A549 (cell line): ENCODE data around the gene MEF2A. TPM values are rescaled to one million over a fixed set of nuclear protein-coding genes. Genes with fewer than 3 reads are reported as not detected.

Experiments used
- ATAC-seq, 2 experiments: fragments of 200-7000 bp in 1 of 2; fragments of >200 bp in 1 of 2; cut with Nextera tagmentation in 1 of 2; cut with Tn5 transposase in 1 of 2; 3 replicates each; pipeline versions ENCODE4 v1.8.0 to v1.9.1; 2018 to 2020; ENCODE audit warnings: mild to moderate bottlenecking in 1 of 2, moderate library complexity in 1 of 2
- CTCF ChIA-PET: fragments of 300-600 bp; sonication (Branson Sonifier 250); formaldehyde crosslinking; extraction: SDS; loops from one replicate; lab custom pipeline; 2021; ENCODE audit warnings: antibody characterized with exemption, inconsistent platforms; lab: Yijun Ruan, JAX
- POLR2A ChIA-PET: fragments of 350-600 bp; formaldehyde crosslinking; extraction: SDS; loops from one replicate; lab custom pipeline; 2021; ENCODE audit warnings: antibody characterized with exemption, inconsistent platforms; lab: Yijun Ruan, JAX
- DNase-seq, 2 experiments: peaks; one replicate each; pipeline versions ENCODE4 v3.0.0 to v3.0.0-alpha.2; 2011 to 2016; ENCODE audit warnings: low read depth in 1 of 2, low spot score in 1 of 2
- FAIRE-seq: peaks from 2 replicates; lab custom pipeline; 2011; peaks lifted over from hg19 to GRCh38; lab: Jason Lieb, UNC
- H3K27ac ChIP-seq, 2 experiments: fragments of >200 bp; sonication (Bioruptor Twin); formaldehyde crosslinking; 3 replicates each; pipeline ENCODE4 v1.5.1; 2016 to 2017
- H3K4me1 ChIP-seq: fragments of >200 bp; sonication (Bioruptor Twin); formaldehyde crosslinking; 3 replicates; pipeline ENCODE4 v1.6.1; 2016
- H3K4me2 ChIP-seq: fragments of >200 bp; sonication (Bioruptor Twin); formaldehyde crosslinking; 3 replicates; pipeline ENCODE4 v1.6.1; 2016
- H3K4me3 ChIP-seq: fragments of >200 bp; sonication (Bioruptor Twin); formaldehyde crosslinking; 3 replicates; pipeline ENCODE4 v1.5.1; 2016
- H3K9me3 ChIP-seq: fragments of >200 bp; sonication (Bioruptor Twin); formaldehyde crosslinking; 3 replicates; pipeline ENCODE4 v1.6.1; 2016
- ATOH8 ChIP-seq: fragments of 250-450 bp; sonication (Bioruptor Pico); IDR thresholded peaks from 2 replicates; pipeline ENCODE4 v1.5.0; 2020; ENCODE audit warnings: low read depth, mild to moderate bottlenecking, moderate library complexity
- BHLHE40 ChIP-seq: IDR thresholded peaks from 2 replicates; pipeline ENCODE4 v1.6.1; 2012; ENCODE audit warnings: low read depth, low read length, inconsistent platforms
- CHD2 ChIP-seq: fragments of 150-350 bp; IDR thresholded peaks from 2 replicates; pipeline ENCODE4 v1.6.1; 2014; ENCODE audit warnings: low read length; ENCODE audit not compliant: partially characterized antibody
- CTCF ChIP-seq: fragments of >200 bp; sonication (Bioruptor Twin); formaldehyde crosslinking; IDR thresholded peaks from 3 replicates; pipeline ENCODE4 v1.5.1; 2016
- EHMT2 ChIP-seq: fragments of 200-600 bp; sonication (generic); IDR thresholded peaks from 2 replicates; pipeline ENCODE4 v1.6.1; 2016; ENCODE audit warnings: antibody characterized with exemption, low read depth, mild to moderate bottlenecking, moderate library complexity
- ESRRA ChIP-seq: fragments of 150-350 bp; IDR thresholded peaks from 2 replicates; pipeline ENCODE4 v1.6.1; 2014; ENCODE audit warnings: mild to moderate bottlenecking, low read length, borderline replicate concordance
- GATA3 ChIP-seq: IDR thresholded peaks from 2 replicates; pipeline ENCODE4 v1.6.1; 2012; ENCODE audit warnings: borderline replicate concordance
- HDAC2 ChIP-seq: fragments of 200-600 bp; sonication (generic); IDR thresholded peaks from 2 replicates; pipeline ENCODE4 v1.6.1; 2016
- HMGXB4 ChIP-seq: fragments of 250-450 bp; sonication (Bioruptor Pico); IDR thresholded peaks from 2 replicates; pipeline ENCODE4 v1.5.0; 2021; ENCODE audit warnings: mild to moderate bottlenecking, moderate library complexity, borderline replicate concordance
- HOXA7 ChIP-seq: fragments of 250-450 bp; sonication (Bioruptor Pico); IDR thresholded peaks from 2 replicates; pipeline ENCODE4 v1.5.0; 2020; ENCODE audit warnings: mild to moderate bottlenecking, moderate library complexity
- HOXB5 ChIP-seq: fragments of 250-450 bp; sonication (Bioruptor Pico); IDR thresholded peaks from 2 replicates; pipeline ENCODE4 v1.5.0; 2020; ENCODE audit warnings: mild to moderate bottlenecking, moderate library complexity
- KDM1A ChIP-seq: fragments of 200-600 bp; sonication (generic); IDR thresholded peaks from 2 replicates; pipeline ENCODE4 v1.6.1; 2016; ENCODE audit warnings: low read depth, mild to moderate bottlenecking
- KDM5A ChIP-seq: fragments of 200-600 bp; sonication (generic); IDR thresholded peaks from 2 replicates; pipeline ENCODE4 v1.6.1; 2016; ENCODE audit warnings: antibody characterized with exemption, mild to moderate bottlenecking
- MAX ChIP-seq: IDR thresholded peaks from 2 replicates; pipeline ENCODE4 v1.6.1; 2012
- MAZ ChIP-seq: fragments of 150-350 bp; IDR thresholded peaks from 2 replicates; pipeline ENCODE4 v1.6.1; 2014; ENCODE audit warnings: antibody characterized with exemption, low read depth, low read length, borderline replicate concordance
- MYC ChIP-seq: IDR thresholded peaks from 2 replicates; pipeline ENCODE4 v1.6.1; 2012; ENCODE audit warnings: mild to moderate bottlenecking, inconsistent platforms, low read length, improper control_type of control experiment, borderline replicate concordance
- NFE2L2 ChIP-seq: fragments of 150-350 bp; conservative IDR thresholded peaks from 2 replicates; pipeline ENCODE4 v1.6.1; 2014; ENCODE audit warnings: low read length
- RARB ChIP-seq: fragments of 250-450 bp; sonication (Bioruptor Pico); IDR thresholded peaks from 2 replicates; pipeline ENCODE4 v1.8.0; 2021; ENCODE audit warnings: mild to moderate bottlenecking, moderate library complexity
- REST ChIP-seq: fragments of 200-600 bp; sonication (generic); IDR thresholded peaks from 2 replicates; pipeline ENCODE4 v1.6.1; 2016; ENCODE audit warnings: antibody characterized with exemption, mild to moderate bottlenecking, moderate library complexity
- RFX5 ChIP-seq: fragments of 450-650 bp; IDR thresholded peaks from 2 replicates; pipeline ENCODE4 v1.7.1; 2014; ENCODE audit warnings: antibody characterized with exemption, mild to moderate bottlenecking, moderate library complexity
- SMC3 ChIP-seq: fragments of >200 bp; sonication (Bioruptor Twin); formaldehyde crosslinking; IDR thresholded peaks from 3 replicates; pipeline ENCODE4 v1.6.1; 2018; ENCODE audit warnings: inconsistent platforms
- USF2 ChIP-seq: fragments of 450-650 bp; IDR thresholded peaks from 2 replicates; pipeline ENCODE4 v1.6.1; 2014; ENCODE audit warnings: antibody characterized with exemption
- ZC3H11A ChIP-seq: fragments of 450-650 bp; IDR thresholded peaks from 2 replicates; pipeline ENCODE4 v1.6.1; 2014; ENCODE audit warnings: antibody characterized with exemption, mild to moderate bottlenecking
- ZNF302 ChIP-seq: fragments of 250-450 bp; sonication (Bioruptor Pico); IDR thresholded peaks from 2 replicates; pipeline ENCODE4 v1.9.0; 2021; ENCODE audit warnings: inconsistent platforms, mild to moderate bottlenecking, moderate library complexity
- ZSCAN20 ChIP-seq: fragments of 250-450 bp; sonication (Bioruptor Pico); IDR thresholded peaks from 2 replicates; pipeline ENCODE4 v1.8.0; 2022; ENCODE audit warnings: mild to moderate bottlenecking, moderate library complexity
- WGBS: methylation state at CpG from one replicate; pipeline ENCODE4 v1.1.6; 2017; ENCODE audit errors: missing lambda C conversion rate; 5-methylcytosine and 5-hydroxymethylcytosine counted together
- polyA plus RNA-seq, 4 experiments: library from polyadenylated mRNA; depleted of rRNA in 3 of 4; stranded (reverse); fragments of >200 nt; fragmentation: RNase III in 1 of 4; extraction: RNeasy Plus Mini Kit Qiagen cat#74134 plus additional on column Dnase treatment in 1 of 4; gene quantifications; 2 replicates in 3 of 4; 3 replicates in 1 of 4; pipeline ENCODE4 v1.2.3, GENCODE V29; 2011 to 2017

Gene MEF2A
- polyA plus RNA-seq, 2 of the 4 experiments (the other 2 are of a cell fraction): 15.0 to 43.4 TPM

- no peak for FAIRE-seq
- Histone ChIP-seq H3K4me1 (no peaks in the 10 kb centered on the region; the same call in 2 of the 3 replicates), H3K9me3 (no peaks in the 10 kb centered on the region)
- WGBS: 96% methylated on average over 6 of the region's 6 CpGs
- POLR2A ChIA-PET: no interaction called here
- CTCF ChIA-PET: no interaction called here
- no peak for TF ChIP-seq ZNF302 (CRISPR knock-in tag)
- no peak for TF ChIP-seq NFE2L2
- no peak for TF ChIP-seq HOXB5 (CRISPR knock-in tag)
- TF ChIP-seq RARB (CRISPR knock-in tag): no peak
- no peak for TF ChIP-seq HOXA7 (CRISPR knock-in tag)
- no peak for TF ChIP-seq REST
- TF ChIP-seq GATA3: no peak
- no peak for TF ChIP-seq ZSCAN20 (CRISPR knock-in tag)
- no peak for TF ChIP-seq BHLHE40
- TF ChIP-seq MAZ: no peak
- TF ChIP-seq MAX: no peak
- TF ChIP-seq ATOH8 (CRISPR knock-in tag): no peak
- TF ChIP-seq MYC: no peak
- no peak for TF ChIP-seq CHD2
- no peak for TF ChIP-seq KDM1A
- TF ChIP-seq ESRRA: no peak
- TF ChIP-seq SMC3: no peak
- TF ChIP-seq, all 56 proteins: peak for 0
- DNase-seq (no peak), ATAC-seq (no peak)
- Histone ChIP-seq H3K27ac (no peak overlapping the region), H3K4me2 (no peak overlapping the region), H3K4me3 (no peak overlapping the region)
Measured at GRCh38 chr15:99593070-99593469, 27.3 kb downstream of the MEF2A start.

- ChIA-PET CTCF (interaction anchor here (1.0 to 1.8 kb wide), 2 partner anchors 11 to 16 kb away, joined by 3 read pairs; no protein-coding TSS in a partner anchor), POLR2A (no interaction called here)
- Histone ChIP-seq H3K4me2 (no peak overlapping the region), H3K4me1 (no peaks in the 10 kb centered on the region; the same call in 2 of the 3 replicates), H3K27ac (no peak overlapping the region), H3K4me3 (no peak overlapping the region), H3K9me3 (no peaks in the 10 kb centered on the region)
- no peak for ATAC-seq
- DNase-seq: no peak
- WGBS: 92% methylated on average over 2 of the region's 2 CpGs
- TF ChIP-seq HDAC2 (no peak), KDM1A (no peak), RFX5 (no peak), REST (no peak), EHMT2 (no peak), HMGXB4 (CRISPR knock-in tag) (no peak), ZC3H11A (no peak), ZSCAN20 (CRISPR knock-in tag) (no peak), USF2 (no peak), CTCF (no peak), KDM5A (no peak)
- no peak for FAIRE-seq
Measured at GRCh38 chr15:99594916-99595315, 29.1 kb downstream of the MEF2A start.
